Fibroblast of skin of right quadriceps (primary cell): ENCODE measurements around the gene CELF1.
A peak's percentile ranks its signal among the peaks of the same experiment; 100 is the strongest.

Experiments used
- DNase-seq: peaks from one replicate; pipeline ENCODE4 v3.0.0-alpha.2; 2013

Gene CELF1

DNA sequence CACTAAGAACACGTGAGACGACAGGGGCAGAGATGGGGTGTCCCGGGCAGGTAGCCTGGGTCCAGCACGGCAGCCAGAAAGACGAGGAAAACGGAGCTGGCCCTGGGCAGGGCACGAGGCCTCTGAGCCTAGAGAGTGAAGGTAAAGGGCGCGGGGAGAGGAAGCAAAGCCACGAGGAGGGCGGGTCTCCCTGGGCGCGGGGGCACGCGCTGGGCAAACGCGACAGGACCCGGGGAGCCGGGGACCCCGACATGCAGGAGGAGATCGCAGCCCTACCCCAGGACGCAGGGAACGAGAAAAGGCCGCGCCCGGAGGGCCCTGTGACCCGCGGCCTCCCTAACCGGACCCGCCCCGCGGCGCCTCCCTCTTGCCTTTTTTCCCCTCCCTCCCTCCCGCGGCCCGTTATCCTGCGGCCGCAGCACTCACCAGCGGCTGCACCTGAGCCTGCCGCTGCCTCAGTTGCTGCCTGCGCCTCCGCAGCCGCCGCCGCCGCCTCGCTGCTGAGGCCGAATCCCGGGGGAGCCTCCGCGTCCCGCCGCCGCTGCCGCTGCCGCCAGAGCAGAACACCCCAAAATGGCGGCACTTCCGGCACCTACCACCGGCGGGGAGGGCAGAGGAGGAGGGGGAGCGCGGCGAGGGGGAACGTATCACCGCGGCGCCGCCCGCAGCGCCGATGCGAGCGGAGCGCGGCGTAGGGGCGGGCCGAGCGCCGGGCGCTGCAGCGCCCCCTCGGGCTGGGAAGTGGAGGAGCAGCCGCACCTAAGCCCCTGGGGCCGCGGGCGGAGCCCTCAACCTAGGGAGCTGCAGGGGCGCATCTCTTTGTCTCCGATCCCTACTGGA lies at the start of gene CELF1:
CELF1 (minus strand) TSS at position 567 of the 840 bp plus-strand sequence. CDS start 53,609 bp downstream, outside the sequence.
- peak; percentile 89 for DNase-seq

DNA sequence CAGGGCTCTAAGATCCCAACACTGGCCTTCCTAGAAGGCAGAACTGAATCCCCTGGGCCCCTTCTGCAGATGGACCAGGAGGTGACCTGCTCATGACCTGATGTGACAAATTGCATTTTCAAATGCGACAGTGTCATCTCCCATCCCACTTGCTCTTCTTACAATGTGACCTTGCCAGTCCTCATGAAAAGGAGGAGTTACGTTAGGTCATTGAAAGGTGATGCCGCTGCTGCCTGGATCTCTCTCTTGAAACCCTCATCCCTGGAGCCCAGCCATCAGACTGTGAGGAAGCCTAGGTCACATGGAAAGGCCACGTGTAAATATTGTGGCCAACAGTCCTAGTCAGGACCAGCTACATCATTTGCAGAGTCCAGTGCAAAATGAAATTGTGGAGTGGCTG lies 47.0 kb upstream of the CELF1 start:
- no peak for DNase-seq

DNA sequence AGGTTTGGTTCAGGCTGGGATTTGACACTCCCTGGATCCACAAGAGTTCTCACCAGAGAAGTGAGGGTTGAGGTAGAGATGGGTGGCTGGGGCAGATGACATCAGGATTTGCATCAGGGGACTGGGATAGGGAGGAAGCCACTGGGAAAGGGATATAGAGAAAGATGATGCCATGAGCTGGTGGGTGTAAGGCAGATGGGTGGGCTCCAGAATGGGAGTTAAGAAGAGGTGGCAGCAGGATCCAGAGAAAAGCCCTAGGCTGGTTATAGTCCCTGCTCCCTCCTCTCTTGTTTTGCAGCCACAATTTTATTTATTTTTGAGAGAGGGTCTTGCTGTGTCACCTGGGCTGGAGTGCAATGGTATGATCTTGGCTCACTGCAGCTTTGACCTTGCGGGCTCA lies 43.0 kb upstream of the CELF1 start:
- DNase-seq, result no peak

DNA sequence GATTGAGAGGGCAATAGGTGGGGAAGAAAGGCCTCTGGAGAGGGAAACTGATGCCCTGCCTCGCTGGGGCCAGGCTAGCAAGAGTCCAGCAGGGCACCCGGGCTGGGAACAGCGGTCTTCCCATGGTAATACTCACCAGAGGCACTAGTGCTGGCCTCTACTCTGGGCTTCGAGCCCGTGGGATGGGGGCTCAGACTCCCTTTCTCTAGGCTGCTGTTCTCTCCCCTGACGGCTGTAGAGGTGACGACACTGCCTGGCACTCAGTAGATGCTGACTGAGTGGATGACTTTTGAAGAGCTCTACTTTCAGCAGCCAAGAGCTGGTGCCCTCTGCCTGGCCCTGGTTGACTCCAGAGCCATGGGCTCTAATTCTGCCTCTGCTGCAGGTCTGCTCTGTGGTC lies 42.1 kb upstream of the CELF1 start:
- no peak for DNase-seq

DNA sequence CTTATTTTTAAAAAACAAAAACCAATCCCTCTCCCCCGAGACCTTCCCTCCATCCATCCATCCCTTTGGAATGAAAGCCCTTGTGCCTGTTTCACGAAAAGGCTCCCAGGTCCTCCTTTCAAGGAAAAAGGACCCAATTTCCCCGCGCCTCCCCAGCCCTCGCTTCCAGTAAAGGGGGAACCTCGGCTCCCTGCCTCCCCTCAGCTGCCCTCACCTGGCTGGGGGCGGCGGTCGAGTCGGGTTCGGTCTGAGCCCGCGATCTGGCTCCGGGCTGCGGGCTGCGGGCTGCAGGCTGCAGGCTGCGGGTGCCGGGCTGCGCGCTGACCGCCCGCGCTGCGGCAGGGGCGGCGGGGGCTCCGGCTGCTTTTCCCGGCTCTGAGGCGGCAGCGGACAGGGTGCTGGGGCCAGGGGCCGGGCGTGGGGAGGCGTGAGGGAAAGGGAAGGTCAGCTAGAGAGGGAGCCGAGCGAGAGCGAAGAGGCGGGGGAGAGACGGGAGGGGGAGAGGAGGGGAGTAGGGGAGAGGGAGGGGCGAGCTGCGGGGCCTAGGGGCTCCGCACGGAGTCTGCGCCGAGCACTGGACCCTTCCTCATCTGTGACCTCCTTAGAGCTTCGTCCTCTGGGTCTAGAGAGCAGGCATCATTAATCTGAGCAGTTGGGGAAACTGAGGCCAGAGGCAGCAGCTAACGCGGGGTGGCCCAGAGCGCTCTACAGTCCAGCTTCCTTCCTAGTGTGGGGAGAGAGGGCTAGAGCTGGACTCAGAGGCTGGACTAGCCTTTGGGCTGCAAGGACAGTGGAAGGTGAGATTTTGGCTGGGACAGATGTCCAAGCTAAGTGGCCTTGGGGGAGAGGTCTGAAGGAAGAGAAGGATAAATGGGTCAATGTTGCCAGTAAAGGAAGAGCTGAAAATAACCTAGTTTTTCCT lies 41.3 kb upstream of the CELF1 start, which contains the start of gene C1QTNF4:
C1QTNF4 (minus strand) TSS at position 478 of the 922 bp plus-strand sequence. CDS start 3,601 bp downstream, outside the sequence.
- DNase-seq, result no peak

DNA sequence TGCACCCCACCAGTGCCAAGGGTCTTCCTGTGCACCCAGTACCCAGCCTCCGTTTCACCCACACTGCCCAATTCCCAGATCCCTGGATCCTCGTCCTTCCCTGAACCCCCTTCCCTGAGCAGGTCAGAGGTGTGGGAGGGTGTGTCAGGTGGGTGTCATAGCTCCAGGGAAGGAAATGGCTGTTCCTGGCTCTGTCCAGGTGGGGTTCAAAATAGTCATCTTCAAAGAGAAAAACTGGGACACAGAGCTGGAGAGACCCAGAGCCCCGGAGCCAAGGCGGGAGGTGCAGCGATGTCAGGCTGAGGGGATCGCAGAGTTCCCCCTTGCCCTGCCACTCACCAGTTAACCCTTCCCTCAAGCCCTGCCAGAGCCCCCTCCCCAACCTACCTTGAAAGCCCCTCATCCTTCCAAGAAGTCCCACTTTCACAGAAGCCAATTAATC lies 40.6 kb upstream of the CELF1 start:
- DNase-seq, result no peak

DNA sequence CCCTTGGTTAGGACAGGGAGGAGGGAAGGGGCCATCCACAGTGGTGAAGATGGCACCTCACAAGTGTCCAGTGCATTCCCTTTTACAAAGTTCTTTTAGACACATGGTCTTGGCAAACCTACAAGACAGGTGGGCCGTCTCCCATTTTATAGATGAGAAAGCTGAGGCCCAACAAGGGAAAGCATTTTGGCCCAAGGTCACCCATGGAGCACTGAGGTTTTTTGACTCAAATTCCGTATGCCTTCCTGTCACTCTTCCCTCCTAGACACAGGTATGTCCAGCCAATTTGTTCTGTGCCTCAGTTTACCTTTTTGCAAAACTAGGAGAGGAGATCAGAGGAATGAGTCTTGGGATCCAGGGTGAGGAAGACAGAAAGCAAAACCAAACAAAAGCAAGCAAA lies 40.0 kb upstream of the CELF1 start:
- DNase-seq, result no peak

DNA sequence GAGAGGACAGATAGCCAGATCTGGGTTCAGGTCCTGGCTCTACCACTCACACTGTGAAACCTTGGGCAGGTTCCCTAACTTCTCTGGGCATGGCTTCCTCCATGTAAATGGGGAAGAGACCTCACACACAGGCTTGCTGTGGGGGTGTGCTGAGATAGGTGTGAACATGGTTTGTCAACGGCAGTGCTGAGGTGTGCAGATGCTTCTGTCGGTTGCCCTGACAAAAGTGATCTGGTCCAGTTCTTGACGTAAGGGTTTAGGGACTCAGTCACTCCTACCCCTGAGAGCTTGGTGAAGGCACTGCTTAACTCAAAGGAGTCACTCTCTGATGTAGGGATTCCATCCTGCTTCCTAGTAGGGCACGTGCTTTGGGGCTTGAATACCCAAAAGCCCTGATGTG lies 39.3 kb upstream of the CELF1 start:
- DNase-seq, result no peak

DNA sequence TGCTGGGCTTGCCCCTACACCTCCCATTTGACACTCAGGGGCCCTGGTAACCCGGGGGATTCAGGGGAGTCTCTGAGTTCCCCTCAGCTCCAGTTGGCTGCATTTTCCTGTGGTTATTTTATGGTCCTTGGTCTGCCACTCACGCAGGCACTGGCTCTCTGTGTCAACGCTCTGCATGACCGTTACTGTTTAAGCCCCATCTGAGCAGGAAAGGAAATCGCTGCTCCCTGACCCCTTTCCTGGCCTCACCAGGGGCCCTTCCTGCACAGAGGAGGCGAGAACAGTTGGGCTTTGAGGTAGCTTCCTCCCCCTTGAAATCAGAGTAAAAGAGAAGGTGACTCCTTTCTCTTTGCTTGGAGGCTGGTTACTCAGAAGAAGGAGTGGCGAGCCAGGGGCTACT lies 38.8 kb upstream of the CELF1 start:
- DNase-seq, result no peak

DNA sequence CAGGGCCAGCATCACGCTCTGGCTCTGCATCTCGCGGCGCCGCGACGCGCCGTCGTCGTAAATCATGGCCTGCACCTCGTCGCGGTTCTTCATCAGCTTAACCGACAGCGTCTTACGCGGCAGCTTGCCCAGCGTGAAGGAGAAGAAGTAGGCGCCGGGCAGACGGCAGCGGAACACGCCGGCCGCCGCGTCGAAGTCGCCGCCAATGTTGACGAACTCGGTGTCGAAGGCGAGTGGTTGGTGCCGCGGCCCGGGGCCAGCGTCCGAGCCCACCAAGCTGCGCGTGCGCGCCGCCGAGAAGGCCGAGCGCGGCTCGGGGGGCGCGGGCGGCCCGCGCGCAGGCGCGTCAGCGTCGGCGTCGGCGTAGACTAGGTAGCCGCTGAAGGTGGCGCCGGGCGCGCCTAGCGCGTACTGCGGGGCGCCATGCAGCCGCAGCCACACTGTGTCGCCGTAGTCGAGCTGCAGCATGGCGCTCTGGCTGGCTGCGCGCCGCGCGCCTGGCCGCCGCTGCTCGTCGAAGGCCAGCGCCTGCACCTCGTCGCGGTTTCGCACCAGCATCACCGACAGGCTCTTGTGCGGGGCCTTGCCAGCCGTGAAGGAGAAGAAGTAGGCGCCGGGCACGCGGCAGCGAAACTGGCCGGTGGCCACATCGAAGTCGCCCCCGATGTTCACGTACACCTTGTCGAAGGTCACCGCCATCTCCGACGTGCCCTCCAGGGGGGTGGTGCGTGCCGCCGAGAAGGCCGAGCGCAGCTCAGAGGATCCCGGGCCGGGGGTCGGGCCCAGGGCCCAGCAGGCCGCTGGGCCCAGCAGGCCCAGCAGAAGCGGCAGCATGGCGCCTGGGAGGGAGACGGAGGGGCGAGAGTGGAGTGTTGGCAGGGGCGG lies 37.3 kb upstream of the CELF1 start:
- peak; percentile 53 for DNase-seq

DNA sequence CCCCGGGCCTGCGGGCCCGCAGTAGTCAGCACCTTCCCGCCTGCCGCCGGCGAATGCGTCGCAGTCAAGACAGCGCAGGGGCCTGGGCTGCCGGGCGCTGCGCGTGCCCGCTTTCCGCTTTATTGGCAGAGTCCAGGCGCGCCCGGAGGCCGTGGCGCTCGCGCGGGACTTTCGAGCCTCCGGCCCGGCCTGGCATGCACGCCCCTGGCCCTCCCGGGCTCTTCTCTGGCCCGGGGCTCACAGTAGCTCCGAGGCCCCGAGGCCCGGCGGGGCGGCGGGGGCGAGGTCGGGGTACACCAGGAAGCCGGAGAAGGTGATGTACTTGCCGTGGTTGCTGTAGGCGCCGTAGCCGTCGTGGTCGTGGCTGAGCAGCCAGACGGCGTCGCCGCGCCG lies 36.6 kb upstream of the CELF1 start:
- no peak for DNase-seq

DNA sequence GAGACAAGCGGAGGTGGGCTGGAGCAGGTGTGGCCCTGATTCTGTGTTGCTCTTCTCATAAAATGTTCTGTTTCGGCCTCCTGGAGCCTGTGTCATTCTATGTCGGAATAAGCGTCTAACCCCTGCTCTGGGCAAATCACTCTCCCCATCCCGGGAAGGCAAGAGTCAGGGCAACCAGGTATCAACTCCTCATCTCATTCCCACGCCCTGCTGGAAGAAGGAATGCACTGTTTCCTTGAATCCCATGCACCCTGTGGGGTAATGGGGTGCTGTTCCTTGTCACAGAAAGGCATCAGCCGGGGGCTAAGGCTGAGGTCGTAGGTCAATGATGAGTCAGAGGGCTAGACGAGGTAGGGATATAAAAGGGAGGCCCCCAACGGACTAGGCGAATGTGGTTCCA lies 36.2 kb upstream of the CELF1 start:
- DNase-seq, result no peak

DNA sequence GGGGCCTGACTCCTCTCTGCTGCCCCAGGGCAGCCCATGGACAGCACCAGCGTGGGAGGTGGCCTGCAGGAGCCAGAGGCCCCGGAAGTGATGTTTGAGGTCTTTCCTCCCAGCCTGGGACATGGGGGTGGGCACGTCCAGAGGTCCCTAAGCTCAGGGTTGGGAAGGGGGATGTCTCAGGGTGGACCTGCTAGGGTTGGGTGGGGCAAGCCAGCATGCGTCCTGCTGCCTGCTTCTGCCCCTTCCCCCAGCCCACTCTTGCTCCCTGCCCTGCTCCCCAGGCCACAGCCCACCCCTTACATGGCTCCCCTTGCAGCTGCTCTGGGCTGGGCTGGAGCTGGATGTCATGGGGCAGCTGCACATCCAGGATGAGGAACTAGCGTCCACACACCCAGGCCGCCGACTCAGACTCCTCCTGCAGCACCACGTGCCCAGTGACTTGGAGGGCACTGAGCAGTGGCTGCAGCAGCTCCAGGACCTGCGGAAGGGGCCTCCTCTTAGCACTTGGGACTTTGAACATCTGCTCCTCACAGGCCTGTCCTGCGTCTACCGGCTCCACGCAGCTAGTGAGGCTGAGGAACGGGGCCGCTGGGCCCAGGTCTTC lies 34.9 kb upstream of the CELF1 start:
- DNase-seq, result no peak

DNA sequence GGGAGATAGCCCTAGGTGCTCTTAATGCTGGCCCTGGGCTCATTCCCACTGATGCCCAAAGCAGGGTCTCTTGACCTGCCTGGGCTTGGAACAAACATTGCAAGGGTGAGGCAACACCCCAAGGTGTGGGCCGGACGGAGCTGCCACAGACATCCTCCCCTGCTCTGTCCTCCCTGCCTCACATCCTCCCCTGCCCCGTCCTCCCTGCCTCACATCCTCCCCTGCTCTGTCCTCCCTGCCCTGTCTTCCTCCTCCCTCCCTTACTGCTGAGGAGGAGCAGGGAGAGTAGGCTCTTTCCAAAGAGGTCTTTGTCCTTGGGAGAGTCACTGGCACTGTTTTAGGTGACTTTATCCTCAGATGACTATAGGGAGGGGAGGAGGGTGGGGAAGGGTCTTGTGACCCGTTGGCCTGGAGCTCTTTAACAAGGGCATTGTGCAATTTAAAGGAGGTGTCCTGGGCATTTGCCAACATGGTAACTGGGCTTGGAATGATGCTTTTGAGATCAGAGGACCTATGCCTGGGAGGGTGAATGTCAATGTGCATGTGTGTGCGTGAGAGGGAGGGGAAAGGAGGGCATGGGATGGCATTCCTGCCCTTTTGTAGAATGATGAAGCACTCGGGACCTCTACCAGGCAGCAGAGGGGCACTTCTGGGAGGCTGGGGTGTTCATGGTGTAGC lies 34.2 kb upstream of the CELF1 start:
- DNase-seq, result no peak

DNA sequence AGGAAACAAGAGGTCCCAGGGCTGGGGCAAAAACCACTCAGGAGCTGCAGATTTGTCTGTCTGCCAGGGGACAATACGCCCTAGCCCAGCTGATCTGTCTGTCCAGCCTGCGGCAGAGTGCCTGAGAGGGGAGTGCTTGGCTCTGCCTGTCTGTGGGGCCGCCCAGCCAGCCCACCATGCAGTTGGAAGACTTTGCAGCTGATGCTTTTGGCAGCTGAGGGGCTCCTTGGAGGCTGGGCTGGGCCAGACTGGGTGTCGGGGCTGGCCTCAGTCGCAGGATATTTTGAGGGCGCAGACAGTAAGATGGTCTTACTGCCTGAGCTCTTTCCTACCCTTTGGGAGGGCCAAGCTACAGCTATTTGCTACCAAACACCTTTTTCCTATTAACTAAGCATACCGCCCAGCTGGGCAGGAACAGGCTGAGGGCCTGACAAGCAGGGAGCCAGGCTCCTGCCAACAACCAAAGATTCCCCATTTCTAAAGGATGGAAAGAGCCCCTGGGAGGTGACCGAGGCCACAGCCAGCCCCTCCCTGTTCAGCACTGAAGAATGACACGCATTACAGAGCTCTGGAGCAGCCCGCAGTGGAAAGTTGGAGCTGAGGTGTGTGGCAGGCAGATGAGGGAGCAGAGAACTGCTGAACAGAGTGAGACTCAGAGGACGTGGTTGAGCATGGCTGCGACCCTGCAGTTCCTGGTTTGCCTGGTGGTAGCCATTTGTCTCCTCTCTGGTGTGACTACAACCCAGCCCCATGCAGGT lies 33.3 kb upstream of the CELF1 start, which contains the start of gene FAM180B:
FAM180B (plus strand) TSS at position 581 of the 758 bp plus-strand sequence; CDS start at position 672, 91 bp downstream.
- no peak for DNase-seq

DNA sequence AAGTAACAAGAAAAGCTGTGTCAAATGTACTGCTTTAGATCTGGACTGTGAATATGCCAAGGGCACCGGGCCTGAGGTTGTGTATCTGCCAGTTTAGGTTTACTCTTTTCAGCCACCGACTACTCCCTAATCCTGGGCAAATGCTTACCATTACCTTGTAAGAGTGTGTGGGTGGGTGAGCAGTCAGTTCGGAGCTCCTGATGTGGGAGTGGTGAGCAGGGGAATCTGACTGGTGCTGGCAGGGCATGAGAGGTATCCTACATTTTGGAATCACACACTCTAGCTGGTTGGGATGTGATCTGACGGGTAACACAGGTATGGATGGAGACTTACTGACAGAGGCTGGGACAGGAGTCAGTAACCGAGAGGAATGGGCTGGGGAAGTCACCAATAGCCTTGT lies 30.9 kb upstream of the CELF1 start:
- DNase-seq, result no peak

DNA sequence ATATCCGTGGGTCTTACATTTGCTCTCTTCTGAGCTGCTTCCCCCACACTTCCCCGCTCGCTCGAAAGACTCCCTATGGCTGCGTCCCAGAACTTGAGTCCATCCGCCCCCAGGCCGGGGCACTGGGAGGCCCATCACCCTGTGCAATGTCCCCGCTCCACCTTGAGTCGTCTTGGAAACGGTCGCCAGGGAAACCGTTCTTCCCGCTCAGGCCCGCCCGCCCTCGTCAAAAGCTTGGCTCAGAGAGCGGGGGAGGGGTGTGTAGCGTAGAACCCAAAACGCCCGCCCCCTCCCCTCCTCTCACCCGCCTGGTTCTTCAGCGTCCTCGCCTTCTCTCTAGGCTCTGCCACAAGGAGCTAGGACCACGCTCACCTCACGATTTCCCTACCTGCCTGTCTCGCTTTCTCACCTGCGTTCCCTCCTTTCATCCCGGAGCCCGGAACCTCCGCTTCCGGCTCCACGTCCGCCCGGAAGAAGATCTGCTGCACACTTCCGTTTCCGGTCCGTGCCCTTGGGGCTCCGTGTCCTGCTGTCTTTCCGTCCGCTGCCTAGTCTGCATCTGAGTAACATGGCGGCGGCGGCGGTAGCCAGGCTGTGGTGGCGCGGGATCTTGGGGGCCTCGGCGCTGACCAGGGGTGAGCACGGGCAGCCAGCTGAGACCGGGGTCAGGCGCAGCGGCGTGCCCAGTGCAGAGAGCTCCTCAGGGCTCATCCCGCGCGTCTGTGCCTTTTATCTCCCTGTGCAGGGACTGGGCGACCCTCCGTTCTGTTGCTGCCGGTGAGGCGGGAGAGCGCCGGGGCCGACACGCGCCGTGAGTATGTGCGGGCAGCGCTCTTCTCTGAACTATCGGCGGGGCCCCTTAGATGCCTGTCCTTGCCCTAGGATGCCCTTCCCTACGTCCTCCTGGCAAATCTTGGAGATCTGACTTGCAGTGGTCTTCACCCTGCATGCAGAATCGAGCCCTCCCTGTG lies 25.9 kb upstream of the CELF1 start, which contains the start of the genes KBTBD4 and NDUFS3:
KBTBD4 (minus strand) TSS at position 447 of the 971 bp plus-strand sequence; CDS start at position 428, 19 bp downstream.
NDUFS3 (plus strand) TSS at position 551 of the 971 bp plus-strand sequence; CDS start at position 569, 18 bp downstream.
- DNase-seq, result peak; percentile 89

DNA sequence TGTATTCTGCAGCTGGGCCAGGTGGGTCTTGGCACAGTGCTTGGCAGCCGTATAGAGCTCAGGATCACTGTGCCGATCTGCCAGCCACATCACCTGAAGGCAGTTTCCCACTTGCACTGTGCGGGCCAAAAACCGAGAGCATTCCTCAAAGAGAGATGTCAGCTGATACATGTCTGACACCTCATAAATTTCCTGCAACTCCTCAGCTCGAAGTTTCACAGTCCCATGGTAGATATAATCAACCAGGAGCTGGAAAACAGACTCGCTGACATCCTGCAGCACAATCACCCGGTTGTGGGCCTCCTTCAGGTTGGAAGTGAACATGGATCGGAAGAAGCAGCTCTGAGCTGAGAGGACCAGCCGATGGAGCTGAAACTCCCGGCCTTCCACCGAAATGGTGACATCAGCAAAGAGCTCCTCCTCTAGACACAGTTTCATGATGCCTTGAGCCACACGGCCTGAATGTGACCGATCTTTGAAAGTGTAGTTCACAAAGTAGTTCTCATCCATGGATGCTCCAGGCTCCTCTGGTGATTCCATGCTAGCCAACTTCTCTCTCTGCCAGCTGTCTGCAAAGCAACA lies 24.6 kb upstream of the CELF1 start:
- DNase-seq, result no peak

DNA sequence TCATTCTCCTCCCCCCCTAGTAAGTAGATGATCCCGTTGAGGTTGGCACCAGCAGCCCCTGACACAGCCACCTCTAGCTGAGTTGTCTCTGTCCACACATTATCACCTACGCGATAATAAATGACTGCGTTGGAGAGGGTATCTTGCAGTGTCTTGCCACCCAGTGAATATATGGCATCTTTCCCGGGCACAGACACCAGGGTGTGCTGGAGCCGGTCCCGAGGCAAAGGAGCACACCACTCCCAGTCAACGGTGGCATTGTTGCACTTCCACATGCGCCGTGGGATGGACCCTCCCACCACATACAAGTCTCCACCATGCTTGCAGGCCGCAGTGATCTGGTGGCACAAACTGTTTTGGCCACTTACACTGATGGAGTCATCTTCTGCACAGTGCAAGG lies 20.4 kb upstream of the CELF1 start:
- no peak for DNase-seq
